A549 (cell line): ENCODE results near the gene PRKAR1B. TPM values are rescaled to one million over a fixed set of nuclear protein-coding genes. Genes with fewer than 3 reads are reported as not detected.
A peak's percentile ranks its signal among the peaks of the same experiment; 100 is the strongest.

Source experiments
- ATAC-seq, 2 experiments: fragments of 200-7000 bp in 1 of 2; fragments of >200 bp in 1 of 2; cut with Nextera tagmentation in 1 of 2; cut with Tn5 transposase in 1 of 2; 3 replicates each; pipeline versions ENCODE4 v1.8.0 to v1.9.1; 2018 to 2020; ENCODE audit warnings: mild to moderate bottlenecking in 1 of 2, moderate library complexity in 1 of 2
- CTCF ChIA-PET: fragments of 300-600 bp; sonication (Branson Sonifier 250); formaldehyde crosslinking; extraction: SDS; loops from one replicate; lab custom pipeline; 2021; ENCODE audit warnings: antibody characterized with exemption, inconsistent platforms; lab: Yijun Ruan, JAX
- POLR2A ChIA-PET: fragments of 350-600 bp; formaldehyde crosslinking; extraction: SDS; loops from one replicate; lab custom pipeline; 2021; ENCODE audit warnings: antibody characterized with exemption, inconsistent platforms; lab: Yijun Ruan, JAX
- DNase-seq, 2 experiments: peaks; one replicate each; pipeline versions ENCODE4 v3.0.0 to v3.0.0-alpha.2; 2011 to 2016; ENCODE audit warnings: low read depth in 1 of 2, low spot score in 1 of 2
- FAIRE-seq: peaks from 2 replicates; lab custom pipeline; 2011; peaks lifted over from hg19 to GRCh38; lab: Jason Lieb, UNC
- H3K27ac ChIP-seq, 2 experiments: fragments of >200 bp; sonication (Bioruptor Twin); formaldehyde crosslinking; 3 replicates each; pipeline ENCODE4 v1.5.1; 2016 to 2017
- H3K4me1 ChIP-seq: fragments of >200 bp; sonication (Bioruptor Twin); formaldehyde crosslinking; 3 replicates; pipeline ENCODE4 v1.6.1; 2016
- H3K4me2 ChIP-seq: fragments of >200 bp; sonication (Bioruptor Twin); formaldehyde crosslinking; 3 replicates; pipeline ENCODE4 v1.6.1; 2016
- H3K4me3 ChIP-seq: fragments of >200 bp; sonication (Bioruptor Twin); formaldehyde crosslinking; 3 replicates; pipeline ENCODE4 v1.5.1; 2016
- H3K9me3 ChIP-seq: fragments of >200 bp; sonication (Bioruptor Twin); formaldehyde crosslinking; 3 replicates; pipeline ENCODE4 v1.6.1; 2016
- CBX8 ChIP-seq: fragments of 200-600 bp; sonication (generic); IDR thresholded peaks from 2 replicates; pipeline ENCODE4 v1.6.1; 2016
- CHD2 ChIP-seq: fragments of 150-350 bp; IDR thresholded peaks from 2 replicates; pipeline ENCODE4 v1.6.1; 2014; ENCODE audit warnings: low read length; ENCODE audit not compliant: partially characterized antibody
- CHD4 ChIP-seq: fragments of 200-600 bp; sonication (generic); IDR thresholded peaks from 2 replicates; pipeline ENCODE4 v1.6.1; 2016; ENCODE audit warnings: antibody characterized with exemption, mild to moderate bottlenecking, borderline replicate concordance
- EP300 ChIP-seq, 2 experiments: fragments of >200 bp; sonication (Bioruptor Twin); formaldehyde crosslinking; IDR thresholded peaks; 2 replicates in 1 of 2; 3 replicates in 1 of 2; pipeline ENCODE4 v1.6.1; 2016 to 2017
- HDAC2 ChIP-seq: fragments of 200-600 bp; sonication (generic); IDR thresholded peaks from 2 replicates; pipeline ENCODE4 v1.6.1; 2016
- HES2 ChIP-seq: fragments of >200 bp; sonication (Bioruptor Twin); formaldehyde crosslinking; IDR thresholded peaks from 2 replicates; pipeline ENCODE4 v1.6.1; 2016
- HOXB5 ChIP-seq: fragments of 250-450 bp; sonication (Bioruptor Pico); IDR thresholded peaks from 2 replicates; pipeline ENCODE4 v1.5.0; 2020; ENCODE audit warnings: mild to moderate bottlenecking, moderate library complexity
- KDM1A ChIP-seq: fragments of 200-600 bp; sonication (generic); IDR thresholded peaks from 2 replicates; pipeline ENCODE4 v1.6.1; 2016; ENCODE audit warnings: low read depth, mild to moderate bottlenecking
- KDM5A ChIP-seq: fragments of 200-600 bp; sonication (generic); IDR thresholded peaks from 2 replicates; pipeline ENCODE4 v1.6.1; 2016; ENCODE audit warnings: antibody characterized with exemption, mild to moderate bottlenecking
- MAZ ChIP-seq: fragments of 150-350 bp; IDR thresholded peaks from 2 replicates; pipeline ENCODE4 v1.6.1; 2014; ENCODE audit warnings: antibody characterized with exemption, low read depth, low read length, borderline replicate concordance
- MYC ChIP-seq: IDR thresholded peaks from 2 replicates; pipeline ENCODE4 v1.6.1; 2012; ENCODE audit warnings: mild to moderate bottlenecking, inconsistent platforms, low read length, improper control_type of control experiment, borderline replicate concordance
- NFE2L2 ChIP-seq: fragments of 150-350 bp; conservative IDR thresholded peaks from 2 replicates; pipeline ENCODE4 v1.6.1; 2014; ENCODE audit warnings: low read length
- NPAS2 ChIP-seq: fragments of 250-450 bp; sonication (Bioruptor Pico); IDR thresholded peaks from 2 replicates; pipeline ENCODE4 v1.8.0; 2022; ENCODE audit warnings: mild to moderate bottlenecking, moderate library complexity, borderline replicate concordance
- RAD21 ChIP-seq, 2 experiments: fragments of >200 bp in 1 of 2; sonication (Bioruptor Twin) in 1 of 2; formaldehyde crosslinking in 1 of 2; IDR thresholded peaks in 1 of 2; conservative IDR thresholded peaks in 1 of 2; 2 replicates in 1 of 2; 3 replicates in 1 of 2; pipeline ENCODE4 v1.6.1; 2012 to 2018; ENCODE audit warnings: inconsistent platforms in 1 of 2
- RARB ChIP-seq: fragments of 250-450 bp; sonication (Bioruptor Pico); IDR thresholded peaks from 2 replicates; pipeline ENCODE4 v1.8.0; 2021; ENCODE audit warnings: mild to moderate bottlenecking, moderate library complexity
- REST ChIP-seq: fragments of 200-600 bp; sonication (generic); IDR thresholded peaks from 2 replicates; pipeline ENCODE4 v1.6.1; 2016; ENCODE audit warnings: antibody characterized with exemption, mild to moderate bottlenecking, moderate library complexity
- SMC3 ChIP-seq: fragments of >200 bp; sonication (Bioruptor Twin); formaldehyde crosslinking; IDR thresholded peaks from 3 replicates; pipeline ENCODE4 v1.6.1; 2018; ENCODE audit warnings: inconsistent platforms
- USF2 ChIP-seq: fragments of 450-650 bp; IDR thresholded peaks from 2 replicates; pipeline ENCODE4 v1.6.1; 2014; ENCODE audit warnings: antibody characterized with exemption
- ZNF302 ChIP-seq: fragments of 250-450 bp; sonication (Bioruptor Pico); IDR thresholded peaks from 2 replicates; pipeline ENCODE4 v1.9.0; 2021; ENCODE audit warnings: inconsistent platforms, mild to moderate bottlenecking, moderate library complexity
- WGBS: methylation state at CpG from one replicate; pipeline ENCODE4 v1.1.6; 2017; ENCODE audit errors: missing lambda C conversion rate; 5-methylcytosine and 5-hydroxymethylcytosine counted together
- polyA plus RNA-seq, 4 experiments: library from polyadenylated mRNA; depleted of rRNA in 3 of 4; stranded (reverse); fragments of >200 nt; fragmentation: RNase III in 1 of 4; extraction: RNeasy Plus Mini Kit Qiagen cat#74134 plus additional on column Dnase treatment in 1 of 4; gene quantifications; 2 replicates in 3 of 4; 3 replicates in 1 of 4; pipeline ENCODE4 v1.2.3, GENCODE V29; 2011 to 2017
- TF ChIP-seq, protein P1 (sequence below): IDR thresholded peaks from 2 replicates; pipeline ENCODE4 v1.6.1; 2012; ENCODE audit warnings: low read depth, borderline replicate concordance
- TF ChIP-seq, protein P2 (sequence below): fragments of 250-450 bp; sonication (Bioruptor Pico); IDR thresholded peaks from 2 replicates; pipeline ENCODE4 v1.5.0; 2021; ENCODE audit warnings: mild to moderate bottlenecking, moderate library complexity, borderline replicate concordance

PRKAR1B gene
- polyA plus RNA-seq, 2 of the 4 experiments (the other 2 are of a cell fraction), result 10.1 to 33.7 TPM

- H3K4me3 ChIP-seq, result no peak overlapping the region
- DNase-seq, result peak in 1 of 2 experiments; percentile 61
- WGBS, result 76% methylated on average over 16 of the region's 16 CpGs
Observed at GRCh38 chr7:641269-641671, 85.8 kb downstream of the PRKAR1B start.

DNA sequence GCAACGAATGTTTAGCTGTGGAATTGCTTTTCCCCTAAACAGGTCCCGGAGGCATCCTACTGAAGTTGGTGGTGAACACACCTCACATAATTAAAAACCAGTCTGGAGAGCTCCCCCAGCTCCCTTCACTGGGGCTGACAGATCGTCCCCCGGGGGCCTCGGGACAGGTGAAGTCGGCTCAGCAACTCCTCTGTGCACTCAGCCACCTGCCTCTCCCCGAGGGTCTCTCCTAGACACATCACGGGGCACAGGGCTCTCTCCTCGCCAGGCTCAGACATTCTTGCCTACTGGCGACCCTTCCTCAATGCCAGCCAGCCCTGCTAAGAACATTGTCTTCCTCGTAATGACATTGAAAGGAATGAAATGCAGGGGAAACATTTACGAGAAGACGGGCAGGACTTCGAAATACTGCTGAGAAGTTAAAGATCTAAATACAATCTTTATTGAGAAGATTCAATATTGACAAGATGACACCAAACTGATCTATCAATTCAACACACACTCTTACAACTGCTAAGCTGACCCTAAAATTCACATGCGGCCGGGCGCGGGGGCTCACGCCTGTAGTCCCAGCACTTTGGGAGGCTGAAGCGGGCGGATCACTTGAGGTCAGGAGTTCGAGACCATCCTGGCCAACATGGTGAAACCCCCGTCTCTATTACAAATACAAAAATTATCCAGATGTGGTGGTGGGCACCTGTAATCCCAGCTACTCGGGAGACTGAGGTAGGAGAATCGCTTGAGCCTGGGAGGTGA is 88.6 kb downstream of the PRKAR1B start:
- H3K9me3 ChIP-seq, result no peaks in the 10 kb centered on the region
- ChIA-PET POLR2A (no interaction called here), CTCF (interaction anchor here (0.7 to 3.9 kb wide), 6 partner anchors 129 to 321 kb away, joined by 3 to 78 read pairs (median 5); no protein-coding TSS in a partner anchor)
- TF ChIP-seq MYC, result no peak
- TF ChIP-seq RARB (CRISPR knock-in tag), result no peak
- TF ChIP-seq EP300 (IDR thresholded peaks at IDR 0.05), result no peak
- TF ChIP-seq RAD21 (conservative IDR thresholded peaks at IDR 0.05 in 1 of 2, IDR thresholded peaks at IDR 0.05 in 1 of 2), result no peak
- TF ChIP-seq ZNF302 (CRISPR knock-in tag), result no peak
- no peak for TF ChIP-seq CBX8
- no peak for TF ChIP-seq REST
- TF ChIP-seq SMC3, result no peak
- TF ChIP-seq, protein P1, sequence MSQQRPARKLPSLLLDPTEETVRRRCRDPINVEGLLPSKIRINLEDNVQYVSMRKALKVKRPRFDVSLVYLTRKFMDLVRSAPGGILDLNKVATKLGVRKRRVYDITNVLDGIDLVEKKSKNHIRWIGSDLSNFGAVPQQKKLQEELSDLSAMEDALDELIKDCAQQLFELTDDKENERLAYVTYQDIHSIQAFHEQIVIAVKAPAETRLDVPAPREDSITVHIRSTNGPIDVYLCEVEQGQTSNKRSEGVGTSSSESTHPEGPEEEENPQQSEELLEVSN, result no peak
- no peak for TF ChIP-seq HES2
- no peak for TF ChIP-seq HDAC2
- TF ChIP-seq KDM5A, result no peak
- WGBS, result 86% methylated on average over 25 of the region's 25 CpGs
- H3K4me3 ChIP-seq, result no peak overlapping the region
- ATAC-seq (no peak), DNase-seq (no peak), FAIRE-seq (no peak)
- peaks cover 11% of the 10 kb centered on the region for H3K4me1 ChIP-seq
- no peak overlapping the region for H3K4me2 ChIP-seq
- H3K27ac ChIP-seq, result no peak overlapping the region

More at GRCh38 chr7:641269-641671, 85.8 kb downstream of the PRKAR1B start:
- POLR2A ChIA-PET, result no interaction called here
- peaks cover 6% of the 10 kb centered on the region for H3K4me1 ChIP-seq
- TF ChIP-seq ZNF302 (CRISPR knock-in tag) (no peak), USF2 (no peak), CHD2 (no peak), CHD4 (no peak), NFE2L2 (no peak), HDAC2 (no peak), NPAS2 (CRISPR knock-in tag) (no peak), EP300 (IDR thresholded peaks at IDR 0.05) (no peak), SMC3 (no peak), HOXB5 (CRISPR knock-in tag) (no peak), KDM1A (no peak), MAZ (no peak)
- TF ChIP-seq, protein P2, sequence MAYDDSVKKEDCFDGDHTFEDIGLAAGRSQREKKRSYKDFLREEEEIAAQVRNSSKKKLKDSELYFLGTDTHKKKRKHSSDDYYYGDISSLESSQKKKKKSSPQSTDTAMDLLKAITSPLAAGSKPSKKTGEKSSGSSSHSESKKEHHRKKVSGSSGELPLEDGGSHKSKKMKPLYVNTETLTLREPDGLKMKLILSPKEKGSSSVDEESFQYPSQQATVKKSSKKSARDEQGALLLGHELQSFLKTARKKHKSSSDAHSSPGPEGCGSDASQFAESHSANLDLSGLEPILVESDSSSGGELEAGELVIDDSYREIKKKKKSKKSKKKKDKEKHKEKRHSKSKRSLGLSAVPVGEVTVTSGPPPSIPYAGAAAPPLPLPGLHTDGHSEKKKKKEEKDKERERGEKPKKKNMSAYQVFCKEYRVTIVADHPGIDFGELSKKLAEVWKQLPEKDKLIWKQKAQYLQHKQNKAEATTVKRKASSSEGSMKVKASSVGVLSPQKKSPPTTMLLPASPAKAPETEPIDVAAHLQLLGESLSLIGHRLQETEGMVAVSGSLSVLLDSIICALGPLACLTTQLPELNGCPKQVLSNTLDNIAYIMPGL (CRISPR knock-in tag), result no peak
- TF ChIP-seq, all 56 proteins: peak for 0
- H3K9me3 ChIP-seq, result peaks cover 7% of the 10 kb centered on the region; the same call in 2 of the 3 replicates
- no peak overlapping the region for H3K4me2 ChIP-seq
- ATAC-seq (no peak; a peak in 2 of 6 replicates), FAIRE-seq (no peak)
- CTCF ChIA-PET, result interaction anchor here (0.7 kb wide), 1 partner anchor 289 kb away, joined by 3 read pairs; no protein-coding TSS in a partner anchor
- H3K27ac ChIP-seq, result no peak overlapping the region
